GM12801 (cell line): ENCODE results near the gene ATP6AP2.

Source experiments
- TF ChIP-seq, protein P1 (sequence below): IDR thresholded peaks from one replicate; pipeline ENCODE4 v1.5.1; 2011; ENCODE audit warnings: control low read depth; ENCODE audit not compliant: insufficient read length; ENCODE audit errors: extremely low read depth

Gene ATP6AP2

DNA sequence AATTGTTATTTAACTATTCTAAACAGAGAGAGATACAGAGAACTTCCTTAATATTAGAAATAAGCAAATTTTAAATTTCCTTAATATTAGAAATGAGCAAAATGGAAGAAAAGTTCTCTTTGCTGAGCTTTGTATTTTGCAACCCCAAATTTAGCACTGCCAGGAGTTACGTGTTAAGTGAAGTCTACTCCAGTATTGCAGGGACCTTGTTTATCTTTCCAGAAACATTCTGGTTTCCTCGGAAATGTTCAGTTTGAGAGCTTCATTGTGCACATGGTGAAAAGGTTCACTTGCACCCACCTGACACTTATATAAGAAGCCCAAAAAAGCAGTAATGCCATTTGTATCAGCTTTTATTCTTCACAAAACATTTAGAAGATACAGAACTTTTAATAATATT lies 72.8 kb downstream of the ATP6AP2 start:
- TF ChIP-seq, protein P1, sequence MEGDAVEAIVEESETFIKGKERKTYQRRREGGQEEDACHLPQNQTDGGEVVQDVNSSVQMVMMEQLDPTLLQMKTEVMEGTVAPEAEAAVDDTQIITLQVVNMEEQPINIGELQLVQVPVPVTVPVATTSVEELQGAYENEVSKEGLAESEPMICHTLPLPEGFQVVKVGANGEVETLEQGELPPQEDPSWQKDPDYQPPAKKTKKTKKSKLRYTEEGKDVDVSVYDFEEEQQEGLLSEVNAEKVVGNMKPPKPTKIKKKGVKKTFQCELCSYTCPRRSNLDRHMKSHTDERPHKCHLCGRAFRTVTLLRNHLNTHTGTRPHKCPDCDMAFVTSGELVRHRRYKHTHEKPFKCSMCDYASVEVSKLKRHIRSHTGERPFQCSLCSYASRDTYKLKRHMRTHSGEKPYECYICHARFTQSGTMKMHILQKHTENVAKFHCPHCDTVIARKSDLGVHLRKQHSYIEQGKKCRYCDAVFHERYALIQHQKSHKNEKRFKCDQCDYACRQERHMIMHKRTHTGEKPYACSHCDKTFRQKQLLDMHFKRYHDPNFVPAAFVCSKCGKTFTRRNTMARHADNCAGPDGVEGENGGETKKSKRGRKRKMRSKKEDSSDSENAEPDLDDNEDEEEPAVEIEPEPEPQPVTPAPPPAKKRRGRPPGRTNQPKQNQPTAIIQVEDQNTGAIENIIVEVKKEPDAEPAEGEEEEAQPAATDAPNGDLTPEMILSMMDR, result no peak
